Upper lobe of left lung (tissue), 6 donors: ENCODE measurements around the gene MLPH. TPM values are rescaled to one million over a fixed set of nuclear protein-coding genes. Genes with fewer than 3 reads are reported as not detected.

Experiments used
- ATAC-seq, 2 donors: fragments of 200-7000 bp; cut with Tn5 transposase; one replicate each; pipeline ENCODE4 v1.9.1; 2022; ENCODE audit warnings: mild to moderate bottlenecking in 2 of 2, moderate library complexity in 2 of 2; ENCODE audit not compliant: low FRiP score in 2 of 2
- DNase-seq, 2 donors: peaks; one replicate each; pipeline ENCODE4 v3.0.0-alpha.2; 2019 to 2020
- H3K27ac ChIP-seq, 4 donors: fragments of 200-600 bp; sonication (generic); one replicate each; pipeline ENCODE4 v1.5.1; 2016 to 2019
- H3K27me3 ChIP-seq, 4 donors: fragments of 200-600 bp; sonication (generic); one replicate each; pipeline ENCODE4 v1.5.1; 2017 to 2019
- H3K36me3 ChIP-seq, 4 donors: fragments of 200-600 bp; sonication (generic); one replicate each; pipeline ENCODE4 v1.5.1; 2016 to 2019
- H3K4me1 ChIP-seq, 4 donors: fragments of 200-600 bp; sonication (generic); one replicate each; pipeline ENCODE4 v1.5.1; 2018 to 2019
- H3K4me3 ChIP-seq, 4 donors: fragments of 200-600 bp; sonication (generic); one replicate each; pipeline ENCODE4 v1.5.1; 2017 to 2019; ENCODE audit warnings: mild to moderate bottlenecking in 2 of 4, moderate library complexity in 1 of 4
- H3K9me3 ChIP-seq, 4 donors: fragments of 200-600 bp; sonication (generic); one replicate each; pipeline ENCODE4 v1.5.1; 2018 to 2019
- EP300 ChIP-seq, 4 donors: sonication (generic); formaldehyde crosslinking; IDR thresholded peaks; one replicate each; pipeline ENCODE4 v1.5.1; 2017; ENCODE audit warnings: antibody characterized with exemption in 4 of 4, control low read depth in 2 of 4
- POLR2A ChIP-seq, 4 donors: fragments of 450-650 bp; IDR thresholded peaks; one replicate each; pipeline ENCODE4 v1.5.1; 2016 to 2017; ENCODE audit warnings: antibody characterized with exemption in 4 of 4, mild to moderate bottlenecking in 2 of 4
- POLR2AphosphoS5 ChIP-seq, 2 donors: sonication (generic); formaldehyde crosslinking; IDR thresholded peaks; one replicate each; pipeline ENCODE4 v1.5.1; 2017; ENCODE audit warnings: antibody characterized with exemption in 2 of 2
- WGBS, 2 donors: methylation state at CpG; one replicate each; pipeline ENCODE4 v1.1.5; 2017 to 2018; 5-methylcytosine and 5-hydroxymethylcytosine counted together
- total RNA-seq, 6 donors: library from RNA; depleted of rRNA in 4 of 6; stranded (reverse); fragments of >200 nt in 4 of 6; gene quantifications; one replicate each; pipeline versions ENCODE4 v1.1.0 to v1.2.1, GENCODE V29; 2016 to 2021
- TF ChIP-seq, protein P1 (sequence below), 6 experiments: fragments of 450-650 bp in 4 of 6; fragments of 200-600 bp in 2 of 6; sonication (generic) in 2 of 6; IDR thresholded peaks; one replicate each; pipeline ENCODE4 v1.5.1; 2016 to 2019; ENCODE audit warnings: antibody characterized with exemption in 6 of 6
- donor health status: DM: no; HTN: no; CAD: no; lungs with moderate emphysema.
- donor health status: DM: no; HTN: yes; CAD: no; lungs with severe emphysema.

MLPH gene
- total RNA-seq, 6 donors from 2014 or later, result 289 to 1,452 (median 502) TPM

DNA sequence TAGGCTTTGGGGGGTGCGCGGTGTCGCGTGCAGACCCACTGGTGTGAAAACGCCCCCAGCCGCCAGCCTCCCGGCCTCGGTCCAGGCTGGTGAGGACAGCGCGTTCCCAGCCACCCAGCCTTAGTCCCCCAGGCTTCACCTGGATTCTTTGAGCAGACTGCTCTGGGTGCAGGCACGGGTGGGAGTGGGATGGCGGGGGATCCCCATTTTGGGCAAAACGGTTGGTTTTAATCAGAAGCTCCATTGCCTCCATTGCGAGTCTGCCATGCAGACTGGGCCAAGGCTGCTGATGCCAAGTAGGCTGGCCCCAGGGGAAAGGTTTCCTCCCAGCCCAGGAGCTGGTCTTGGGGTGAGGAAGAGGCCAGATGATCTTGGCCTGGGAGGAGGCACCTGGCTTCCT lies 445 bp downstream of the MLPH start:
- peak overlapping the region; percentile 75 to 95 (median 84) for H3K27ac ChIP-seq
- TF ChIP-seq POLR2A (IDR thresholded peaks at IDR 0.05) (no peak), EP300 (IDR thresholded peaks at IDR 0.05) (no peak), POLR2AphosphoS5 (IDR thresholded peaks at IDR 0.05) (no peak)
- TF ChIP-seq, protein P1, sequence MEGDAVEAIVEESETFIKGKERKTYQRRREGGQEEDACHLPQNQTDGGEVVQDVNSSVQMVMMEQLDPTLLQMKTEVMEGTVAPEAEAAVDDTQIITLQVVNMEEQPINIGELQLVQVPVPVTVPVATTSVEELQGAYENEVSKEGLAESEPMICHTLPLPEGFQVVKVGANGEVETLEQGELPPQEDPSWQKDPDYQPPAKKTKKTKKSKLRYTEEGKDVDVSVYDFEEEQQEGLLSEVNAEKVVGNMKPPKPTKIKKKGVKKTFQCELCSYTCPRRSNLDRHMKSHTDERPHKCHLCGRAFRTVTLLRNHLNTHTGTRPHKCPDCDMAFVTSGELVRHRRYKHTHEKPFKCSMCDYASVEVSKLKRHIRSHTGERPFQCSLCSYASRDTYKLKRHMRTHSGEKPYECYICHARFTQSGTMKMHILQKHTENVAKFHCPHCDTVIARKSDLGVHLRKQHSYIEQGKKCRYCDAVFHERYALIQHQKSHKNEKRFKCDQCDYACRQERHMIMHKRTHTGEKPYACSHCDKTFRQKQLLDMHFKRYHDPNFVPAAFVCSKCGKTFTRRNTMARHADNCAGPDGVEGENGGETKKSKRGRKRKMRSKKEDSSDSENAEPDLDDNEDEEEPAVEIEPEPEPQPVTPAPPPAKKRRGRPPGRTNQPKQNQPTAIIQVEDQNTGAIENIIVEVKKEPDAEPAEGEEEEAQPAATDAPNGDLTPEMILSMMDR (IDR thresholded peaks at IDR 0.05), result no peak
- H3K27me3 ChIP-seq, result peaks cover 0 to 20% (median 5%) of the 10 kb centered on the region in 4 donors
- peaks cover 10 to 43% (median 21%) of the 10 kb centered on the region in 4 donors for H3K4me1 ChIP-seq
- peak overlapping the region; percentile 49 to 67 (median 58) for H3K4me3 ChIP-seq
- 29 to 73% methylated on average over 3 to 9 of the region's 14 CpGs for WGBS, 2 donors
- ATAC-seq, result no peak
- H3K36me3 ChIP-seq, result peaks cover 0 to 5% (median 0%) of the 10 kb centered on the region in 4 donors
- peaks cover 8 to 15% (median 10%) of the 10 kb centered on the region in 4 donors for H3K9me3 ChIP-seq
- DNase-seq, result peak in 1 of 2 donors; percentile 18

DNA sequence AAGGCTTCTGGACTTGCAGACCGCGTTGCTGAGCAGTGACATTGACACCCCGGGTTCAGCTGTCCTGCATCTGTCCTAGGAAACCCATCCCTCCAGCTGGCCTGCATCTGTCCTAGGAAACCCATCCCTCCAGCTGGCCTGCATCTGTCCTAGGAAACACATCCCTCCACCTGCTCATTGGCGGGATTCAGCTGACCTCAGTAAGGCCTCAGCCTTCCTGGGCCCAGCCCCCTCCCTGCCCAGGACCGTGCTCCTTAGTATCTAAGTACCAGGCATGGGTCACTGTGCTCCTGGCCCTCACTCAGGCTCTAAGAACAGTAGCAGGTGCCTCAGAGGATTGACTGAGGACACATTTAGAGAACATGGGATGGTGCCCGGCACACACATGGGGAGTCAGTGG lies 1.2 kb downstream of the MLPH start:
- Histone ChIP-seq H3K36me3 (peaks cover 0 to 10% (median 2%) of the 10 kb centered on the region in 4 donors), H3K4me1 (peaks cover 10 to 36% (median 14%) of the 10 kb centered on the region in 4 donors), H3K9me3 (peaks cover 8 to 15% (median 10%) of the 10 kb centered on the region in 4 donors), H3K27me3 (peaks cover 0 to 20% (median 5%) of the 10 kb centered on the region in 4 donors), H3K27ac (peak overlapping the region; percentile 75 to 95 (median 84)), H3K4me3 (peak overlapping the region in 3 of 4 donors; percentile 49 to 67 (median 63))
- peak in 1 of 2 donors; percentile 75 for DNase-seq
- peak in 1 of 2 donors; percentile 35 for ATAC-seq
- TF ChIP-seq, protein P1 (IDR thresholded peaks at IDR 0.05), result no peak
- TF ChIP-seq POLR2A (IDR thresholded peaks at IDR 0.05), result peak in 1 of 4 donors; percentile 30
- 66 to 78% methylated on average over 6 of the region's 6 CpGs for WGBS, 2 donors

DNA sequence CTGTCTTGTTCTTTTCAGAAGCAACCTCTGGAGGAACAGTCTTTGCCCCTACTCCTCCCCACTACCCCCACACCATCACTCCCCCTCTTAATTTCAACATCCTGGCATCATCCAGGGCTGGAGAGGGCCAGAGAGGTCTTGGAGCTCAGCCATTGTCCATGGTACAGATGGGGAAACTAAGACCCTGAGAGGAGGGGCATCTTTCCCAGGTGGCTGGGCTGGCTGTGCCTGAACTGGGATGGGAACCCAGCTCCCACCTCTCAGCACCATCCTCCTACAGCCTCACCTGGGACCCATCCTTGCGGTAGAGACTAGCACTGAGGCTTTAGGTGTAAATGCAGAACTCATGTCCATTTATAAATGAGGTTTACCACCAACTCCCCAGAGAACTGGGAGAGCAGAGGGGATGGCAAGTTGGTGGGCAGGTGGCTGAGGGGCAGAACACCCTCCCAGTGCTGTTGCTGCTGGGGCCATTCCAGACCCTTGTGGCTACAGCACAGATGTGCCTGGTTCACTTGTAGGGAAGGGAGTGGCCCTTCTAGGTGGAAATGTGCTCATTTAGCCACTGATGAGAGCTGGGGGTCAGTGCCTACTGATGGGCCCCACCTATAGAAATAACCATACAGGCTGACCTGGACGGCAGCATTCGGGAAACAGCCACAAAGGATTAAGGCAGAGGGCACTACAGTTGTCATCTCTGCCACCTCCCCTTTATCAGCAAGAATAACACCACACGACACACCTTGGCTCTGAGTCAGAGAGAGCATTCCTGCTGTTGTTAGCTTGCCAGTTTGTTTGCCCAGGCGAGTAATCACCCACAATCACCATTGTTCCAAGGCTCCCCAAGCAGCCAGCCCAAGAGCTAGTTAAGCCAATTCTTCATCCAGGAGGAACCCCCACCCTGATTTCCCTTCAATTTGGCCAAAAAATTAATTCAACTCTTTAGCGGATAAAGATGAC lies 2.1 kb downstream of the MLPH start:
- WGBS, 2 donors, result 51 to 62% methylated on average over 4 to 5 of the region's 6 CpGs

DNA sequence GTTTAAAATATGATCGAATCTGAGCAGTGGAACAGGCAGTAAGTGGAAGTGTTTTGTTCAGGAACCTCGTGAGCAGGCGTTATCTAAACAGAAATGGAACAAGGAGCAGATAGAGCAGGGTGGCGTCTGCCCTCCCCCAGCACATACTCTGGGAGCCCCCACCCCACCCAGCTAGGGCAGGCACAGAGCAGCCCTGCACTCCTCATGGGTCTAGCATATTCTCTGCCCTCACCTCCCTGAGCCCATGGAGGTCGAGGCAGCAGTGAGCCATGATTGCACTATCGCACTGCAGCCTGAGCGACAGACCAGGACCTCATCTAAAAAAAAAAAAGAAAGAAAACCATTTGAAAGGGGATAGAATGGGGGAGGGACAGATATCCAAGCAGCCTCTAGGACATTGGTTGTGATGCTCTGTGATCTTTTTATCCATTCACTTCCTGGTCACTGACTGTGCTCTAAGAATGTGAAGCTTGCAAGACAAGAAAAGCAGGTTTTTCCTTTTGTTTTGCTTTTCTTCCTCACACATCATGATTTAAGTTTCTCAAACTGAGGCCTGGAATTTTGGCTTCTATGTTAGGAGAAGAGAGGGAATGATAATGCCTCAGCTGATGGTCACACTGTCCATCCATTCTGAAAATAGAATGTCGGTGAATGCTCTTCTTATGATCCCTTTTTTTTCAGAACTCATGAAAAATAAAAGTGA lies 3.1 kb downstream of the MLPH start:
- Histone ChIP-seq H3K4me1 (peaks cover 10 to 29% (median 12%) of the 10 kb centered on the region in 4 donors), H3K27ac (peak overlapping the region; percentile 58 to 95 (median 84)), H3K36me3 (peaks cover 1 to 24% (median 5%) of the 10 kb centered on the region in 4 donors), H3K4me3 (peak overlapping the region in 3 of 4 donors; percentile 49 to 67 (median 63)), H3K27me3 (peaks cover 0 to 20% (median 5%) of the 10 kb centered on the region in 4 donors), H3K9me3 (peaks cover 8 to 15% (median 10%) of the 10 kb centered on the region in 4 donors)
- 41 to 49% methylated on average over 8 of the region's 8 CpGs for WGBS, 2 donors
- DNase-seq (peak in 1 of 2 donors; percentile 15), ATAC-seq (no peak)
- no peak for TF ChIP-seq EP300 (IDR thresholded peaks at IDR 0.05)
- TF ChIP-seq, protein P1 (IDR thresholded peaks at IDR 0.05), result no peak

More for the DNA sequence above, 2.1 kb downstream of the MLPH start:
- Histone ChIP-seq H3K27me3 (peaks cover 0 to 20% (median 5%) of the 10 kb centered on the region in 4 donors), H3K36me3 (peaks cover 0 to 14% (median 4%) of the 10 kb centered on the region in 4 donors), H3K4me3 (peak overlapping the region in 3 of 4 donors; percentile 49 to 67 (median 63)), H3K9me3 (peaks cover 8 to 15% (median 10%) of the 10 kb centered on the region in 4 donors), H3K27ac (peak overlapping the region; percentile 44 to 95 (median 84)), H3K4me1 (peaks cover 10 to 30% (median 11%) of the 10 kb centered on the region in 4 donors)
- ATAC-seq (peak in 1 of 2 donors; percentile 69), DNase-seq (peak in 1 of 2 donors; percentile 46)
- TF ChIP-seq POLR2A (IDR thresholded peaks at IDR 0.05) (peak in 2 of 4 donors; percentile 14 to 42), EP300 (IDR thresholded peaks at IDR 0.05) (no peak), POLR2AphosphoS5 (IDR thresholded peaks at IDR 0.05) (no peak)
